Epidermal melanocyte (primary cell): ENCODE data around the gene C10orf67.
"Not testable (repeated sequence)": the region's sequence is repeated elsewhere in the genome, so short reads cannot be mapped to it uniquely, and the experiment has no call there.

Experiments
- DNase-seq: peaks from one replicate; pipeline ENCODE4 v3.0.0; 2011; ENCODE audit warnings: low spot score; ENCODE audit not compliant: insufficient read length

Gene C10orf67

GRCh38 chr10:23280419-23281043 lies 64.1 kb downstream of the C10orf67 start:
- DNase-seq = no peak

GRCh38 chr10:23275355-23275754 lies 69.2 kb downstream of the C10orf67 start:
- no peak for DNase-seq

GRCh38 chr10:23274179-23274578 lies 70.4 kb downstream of the C10orf67 start:
- DNase-seq = not testable (repeated sequence)

GRCh38 chr10:23270531-23270930 lies 74.1 kb downstream of the C10orf67 start:
- no peak for DNase-seq

GRCh38 chr10:23263441-23264164 lies 81.0 kb downstream of the C10orf67 start:
- no peak for DNase-seq

GRCh38 chr10:23262928-23263327 lies 81.7 kb downstream of the C10orf67 start:
- no peak for DNase-seq

GRCh38 chr10:23258516-23258915 lies 86.1 kb downstream of the C10orf67 start:
- no peak for DNase-seq

- no peak for DNase-seq
These were observed 90.8 kb downstream of the C10orf67 start for GRCh38 chr10:23253780-23254179.

- not testable (repeated sequence) for DNase-seq
These were observed 91.7 kb downstream of the C10orf67 start for GRCh38 chr10:23252859-23253258.

GRCh38 chr10:23241779-23242178 lies 102.8 kb downstream of the C10orf67 start:
- DNase-seq = not testable (repeated sequence)

- DNase-seq = no peak
These were observed 106.6 kb downstream of the C10orf67 start for GRCh38 chr10:23238015-23238414.

- no peak for DNase-seq
These were observed 114.0 kb downstream of the C10orf67 start for GRCh38 chr10:23230582-23230981.

- DNase-seq = no peak
These were observed 127.1 kb downstream of the C10orf67 start for GRCh38 chr10:23217471-23217870.

- DNase-seq = no peak
These were observed 138.5 kb downstream of the C10orf67 start for GRCh38 chr10:23205972-23206642.

GRCh38 chr10:23204773-23205172 lies 139.8 kb downstream of the C10orf67 start:
- no peak for DNase-seq

- no peak for DNase-seq
These were observed 140.9 kb downstream of the C10orf67 start for GRCh38 chr10:23203369-23204325.

GRCh38 chr10:23202779-23203178 lies 141.8 kb downstream of the C10orf67 start:
- DNase-seq = no peak

- DNase-seq = no peak
These were observed 142.8 kb downstream of the C10orf67 start for GRCh38 chr10:23201837-23202236.

GRCh38 chr10:23200997-23201652 lies 143.5 kb downstream of the C10orf67 start:
- no peak for DNase-seq

- DNase-seq = no peak
These were observed 144.0 kb downstream of the C10orf67 start for GRCh38 chr10:23200586-23200985.
